ENCODE results near the gene TMEM62.
A peak's percentile ranks its signal among the peaks of the same experiment; 100 is the strongest.
"Not testable (repeated sequence)": the region's sequence is repeated elsewhere in the genome, so short reads cannot be mapped to it uniquely, and the experiment has no call there.

TMEM62 gene

GRCh38 chr15:43184407-43185124 lies 51.2 kb downstream of the TMEM62 start:
- no peak for DNase-seq

- DNase-seq = peak; percentile 72
Observed at GRCh38 chr15:43185157-43186002, 52.0 kb downstream of the TMEM62 start, which contains the start of gene CCNDBP1. TSS of gene CCNDBP1 (plus strand) at chr15:43185403. CDS start at chr15:43185499, 96 bp downstream.

- DNase-seq = no peak
Observed at GRCh38 chr15:43186003-43186353, 52.6 kb downstream of the TMEM62 start.

- DNase-seq = peak; percentile 50
Observed at GRCh38 chr15:43187544-43188155, 54.3 kb downstream of the TMEM62 start.

- no peak for DNase-seq
Observed at GRCh38 chr15:43189296-43189695, 55.9 kb downstream of the TMEM62 start.

- no peak for DNase-seq
Observed at GRCh38 chr15:43190178-43190577, 56.8 kb downstream of the TMEM62 start.

- DNase-seq = no peak
Observed at GRCh38 chr15:43193710-43194109, 60.3 kb downstream of the TMEM62 start.

- DNase-seq = peak; percentile 27
Observed at GRCh38 chr15:43194795-43195194, 61.4 kb downstream of the TMEM62 start.

- no peak for DNase-seq
Observed at GRCh38 chr15:43196760-43197548, 63.6 kb downstream of the TMEM62 start.

GRCh38 chr15:43197773-43198172 lies 64.4 kb downstream of the TMEM62 start:
- not testable (repeated sequence) for DNase-seq

- DNase-seq = not testable (repeated sequence)
Observed at GRCh38 chr15:43198556-43198955, 65.2 kb downstream of the TMEM62 start.

- no peak for DNase-seq
Observed at GRCh38 chr15:43198992-43199391, 65.6 kb downstream of the TMEM62 start.

- DNase-seq = no peak
Observed at GRCh38 chr15:43199945-43200488, 66.6 kb downstream of the TMEM62 start.

- peak; percentile 66 for DNase-seq
Observed at GRCh38 chr15:43204016-43204901, 70.9 kb downstream of the TMEM62 start.

- DNase-seq = no peak
Observed at GRCh38 chr15:43206054-43206453, 72.7 kb downstream of the TMEM62 start.

- no peak for DNase-seq
Observed at GRCh38 chr15:43207024-43207423, 73.6 kb downstream of the TMEM62 start.

GRCh38 chr15:43208052-43209002 lies 74.9 kb downstream of the TMEM62 start:
- DNase-seq = no peak

GRCh38 chr15:43209059-43209824 lies 75.9 kb downstream of the TMEM62 start:
- no peak for DNase-seq

- no peak for DNase-seq
Observed at GRCh38 chr15:43210172-43210745, 76.9 kb downstream of the TMEM62 start.
